HCT116 (cell line): Measurements from ENCODE around the gene PPP1R16B. TPM values are rescaled to one million over a fixed set of nuclear protein-coding genes. Genes with fewer than 3 reads are reported as not detected.

Source experiments
- ATAC-seq: fragments of 200-7000 bp; cut with Tn5 transposase; 2 replicates; pipeline ENCODE4 v1.9.1; 2020; ENCODE audit warnings: mild to moderate bottlenecking, moderate library complexity
- BruUV-seq: library from RNA; stranded (reverse); fragments of 400-500 nt; replicated peaks from 2 replicates; lab custom pipeline; 2021; lab: Mats Ljungman, UMichigan
- CTCF ChIA-PET: fragments of 300-600 bp; sonication (Branson Sonifier 250); formaldehyde crosslinking; loops from one replicate; lab custom pipeline; 2021; ENCODE audit warnings: antibody characterized with exemption; lab: Charles Lee
- POLR2A ChIA-PET: fragments of 300-600, 350-600 bp; sonication (Branson Sonifier 250); formaldehyde crosslinking; loops from one replicate; lab custom pipeline; 2021; ENCODE audit warnings: antibody characterized with exemption; lab: Charles Lee
- RAD21 ChIA-PET, 2 experiments: fragments of 300-600 bp; sonication (Branson Sonifier 250); formaldehyde crosslinking; loops; one replicate each; lab custom pipeline; 2023; ENCODE audit warnings: low total read pairs in 2 of 2; ENCODE audit not compliant: uncharacterized antibody in 2 of 2, unreplicated experiment in 2 of 2, low non-redundant PET in 1 of 2; lab: Charles Lee
- DNase-seq: peaks from one replicate; pipeline ENCODE4 v3.0.0-alpha.2; 2010; ENCODE audit warnings: low read depth, low spot score
- H2AFZ ChIP-seq: fragments of 200-600 bp; shearing (Covaris generic), sonication (generic); 2 replicates; pipeline ENCODE4 v1.6.1; 2017; ENCODE audit warnings: low read depth, mixed run types, mixed read lengths, antibody characterized with exemption, low read length; ENCODE audit not compliant: poor library complexity, severe bottlenecking
- H3K27ac ChIP-seq: 2 replicates; pipeline ENCODE4 v1.5.1; 2012; ENCODE audit warnings: low read depth, low read length
- H3K27me3 ChIP-seq: fragments of 200-600 bp; sonication (generic); 2 replicates; pipeline ENCODE4 v1.6.1; 2016; ENCODE audit warnings: mixed run types, low read length, mixed read lengths; ENCODE audit not compliant: insufficient read depth
- H3K36me3 ChIP-seq, 2 experiments: fragments of 200-500 bp in 1 of 2; fragments of 200-600 bp in 1 of 2; sonication (Bioruptor generic) in 1 of 2; sonication (generic) in 1 of 2; 2 replicates each; pipeline versions ENCODE4 v1.5.1 to v1.6.1; 2014 to 2016; ENCODE audit warnings: low read length in 2 of 2, inconsistent platforms in 1 of 2, mixed read lengths in 1 of 2, mixed run types in 1 of 2; ENCODE audit not compliant: insufficient read depth in 2 of 2, control insufficient read depth in 1 of 2
- H3K4me1 ChIP-seq, 2 experiments: fragments of 200-600 bp in 1 of 2; sonication (generic) in 1 of 2; 2 replicates each; pipeline versions ENCODE4 v1.5.1 to v1.6.1; 2012 to 2017; ENCODE audit warnings: low read length in 2 of 2, inconsistent platforms in 1 of 2, mild to moderate bottlenecking in 1 of 2, mixed read lengths in 1 of 2, mixed run types in 1 of 2, moderate library complexity in 1 of 2; ENCODE audit not compliant: insufficient read depth in 2 of 2, control insufficient read depth in 1 of 2
- H3K4me2 ChIP-seq: fragments of 200-600 bp; sonication (generic); 2 replicates; pipeline ENCODE4 v1.6.1; 2017; ENCODE audit warnings: mixed run types, low read length, mixed read lengths
- H3K4me3 ChIP-seq, 2 experiments: fragments of 200-600 bp in 1 of 2; sonication (generic) in 1 of 2; replicated peaks in 1 of 2; 2 replicates each; pipeline ENCODE4 v1.5.1; 2011 to 2016; ENCODE audit warnings: low read length in 2 of 2, control low read depth in 1 of 2, low read depth in 1 of 2, mild to moderate bottlenecking in 1 of 2, mixed read lengths in 1 of 2, mixed run types in 1 of 2
- H3K79me2 ChIP-seq: fragments of 200-600 bp; sonication (generic); 2 replicates; pipeline ENCODE4 v1.6.1; 2017; ENCODE audit warnings: mild to moderate bottlenecking, mixed run types, low read length, moderate library complexity, mixed read lengths; ENCODE audit not compliant: insufficient read depth
- H3K9ac ChIP-seq: fragments of 200-600 bp; sonication (generic); 2 replicates; pipeline ENCODE4 v1.6.1; 2016; ENCODE audit warnings: low read length, mixed read lengths
- H3K9me2 ChIP-seq: fragments of 200-600 bp; sonication (generic), shearing (Covaris generic); 2 replicates; pipeline ENCODE4 v1.6.1; 2017; ENCODE audit warnings: mixed run types, mild to moderate bottlenecking, moderate library complexity; ENCODE audit not compliant: insufficient read depth
- H3K9me3 ChIP-seq, 2 experiments: fragments of 200-500 bp in 1 of 2; fragments of 200-600 bp in 1 of 2; sonication (Bioruptor generic) in 1 of 2; sonication (generic) in 1 of 2; 2 replicates each; pipeline ENCODE4 v1.6.1; 2014 to 2017; ENCODE audit warnings: low read length in 2 of 2, mixed read lengths in 2 of 2, inconsistent platforms in 1 of 2, low read depth in 1 of 2, mild to moderate bottlenecking in 1 of 2, mixed run types in 1 of 2, moderate library complexity in 1 of 2; ENCODE audit not compliant: control insufficient read depth in 1 of 2, insufficient read depth in 1 of 2
- H4K20me1 ChIP-seq: fragments of 200-600 bp; sonication (generic), shearing (Covaris generic); 2 replicates; pipeline ENCODE4 v1.6.1; 2017; ENCODE audit warnings: mixed run types, mild to moderate bottlenecking, moderate library complexity; ENCODE audit not compliant: insufficient read depth
- CBX3 ChIP-seq: IDR thresholded peaks from 2 replicates; pipeline ENCODE4 v1.6.1; 2012; ENCODE audit warnings: low read depth
- CEBPB ChIP-seq: IDR thresholded peaks from 2 replicates; pipeline ENCODE4 v1.6.1; 2012; ENCODE audit warnings: low read depth
- EGR1 ChIP-seq: IDR thresholded peaks from 2 replicates; pipeline ENCODE4 v1.6.1; 2012; ENCODE audit warnings: low read depth
- ELF1 ChIP-seq: IDR thresholded peaks from 2 replicates; pipeline ENCODE4 v1.6.1; 2012; ENCODE audit warnings: low read depth, borderline replicate concordance
- EZH2 ChIP-seq: fragments of 200-600 bp; sonication (generic); IDR thresholded peaks from 2 replicates; pipeline ENCODE4 v1.6.1; 2017; ENCODE audit warnings: antibody characterized with exemption, mixed run types
- EZH2phosphoT487 ChIP-seq: fragments of 200-600 bp; IDR thresholded peaks from 2 replicates; pipeline ENCODE4 v1.6.1; 2018; ENCODE audit warnings: antibody characterized with exemption, borderline replicate concordance
- FOSL1 ChIP-seq: IDR thresholded peaks from 2 replicates; pipeline ENCODE4 v1.6.1; 2012; ENCODE audit warnings: low read depth
- JUND ChIP-seq: IDR thresholded peaks from 2 replicates; pipeline ENCODE4 v1.6.1; 2012
- MAX ChIP-seq: IDR thresholded peaks from 2 replicates; pipeline ENCODE4 v1.6.1; 2012
- POLR2A ChIP-seq: IDR thresholded peaks from 2 replicates; pipeline ENCODE4 v1.7.0; 2011; ENCODE audit warnings: borderline replicate concordance; ENCODE audit not compliant: insufficient read depth, insufficient read length; ENCODE audit errors: extremely low read depth
- POLR2AphosphoS5 ChIP-seq: IDR thresholded peaks from 2 replicates; pipeline ENCODE4 v1.6.1; 2011; ENCODE audit warnings: mild to moderate bottlenecking, low read depth, low read length, moderate library complexity
- RAD21 ChIP-seq: IDR thresholded peaks from 2 replicates; pipeline ENCODE4 v1.6.1; 2012; ENCODE audit warnings: low read depth, mild to moderate bottlenecking
- SIN3A ChIP-seq: IDR thresholded peaks from 2 replicates; pipeline ENCODE4 v1.6.1; 2012; ENCODE audit warnings: low read depth
- SP1 ChIP-seq: IDR thresholded peaks from 2 replicates; pipeline ENCODE4 v1.6.1; 2012; ENCODE audit warnings: low read depth
- SRF ChIP-seq: IDR thresholded peaks from 2 replicates; pipeline ENCODE4 v1.6.1; 2012; ENCODE audit warnings: low read depth
- YY1 ChIP-seq: IDR thresholded peaks from 2 replicates; pipeline ENCODE4 v1.6.1; 2011; ENCODE audit warnings: low read length, low read depth, moderate library complexity, mild to moderate bottlenecking; ENCODE audit not compliant: insufficient replicate concordance; ENCODE audit errors: extremely low read depth
- ZBTB33 ChIP-seq: IDR thresholded peaks from 2 replicates; pipeline ENCODE4 v1.6.1; 2011; ENCODE audit warnings: mild to moderate bottlenecking, low read length, moderate library complexity; ENCODE audit not compliant: insufficient replicate concordance; ENCODE audit errors: extremely low read depth
- ZFX ChIP-seq: fragments of 450-650 bp; IDR thresholded peaks from 2 replicates; pipeline ENCODE4 v1.6.1; 2017
- ZNF274 ChIP-seq: fragments of 200-500 bp; sonication (Bioruptor generic); IDR thresholded peaks from 2 replicates; pipeline ENCODE4 v1.6.1; 2014; ENCODE audit warnings: mild to moderate bottlenecking, low read depth, low read length, inconsistent platforms
- intact Hi-C: fragments of 100-400 bp; cut with micrococcal nuclease; formaldehyde crosslinking; loops from 2 replicates; pipeline ENCODE4 v1.10.0; 2022
- total RNA-seq: library from RNA; stranded (reverse); gene quantifications from one replicate; pipeline ENCODE4 v1.2.1, GENCODE V29; 2021; ENCODE audit not compliant: unreplicated experiment

PPP1R16B gene
- total RNA-seq, 1 experiment from 2014 or later: 0.52 TPM

DNA sequence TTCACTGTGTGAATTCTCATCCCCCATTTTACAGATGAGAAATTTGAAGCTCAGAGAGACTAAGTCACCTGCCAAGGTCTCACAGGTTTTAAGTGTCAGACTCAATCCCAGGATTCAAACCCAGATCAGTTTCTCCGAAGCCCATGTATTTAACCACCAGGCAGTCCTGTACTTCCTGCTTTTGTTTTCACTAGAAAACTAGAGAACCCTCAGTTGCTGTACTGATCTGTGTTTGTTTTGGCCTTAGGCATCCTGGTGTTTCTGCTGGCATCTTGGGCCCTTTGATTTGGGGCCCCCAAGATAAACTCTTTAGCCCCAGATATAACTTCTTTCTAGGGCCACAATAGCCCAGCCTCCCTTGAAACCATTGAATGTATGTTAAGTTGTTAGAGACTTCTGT lies 36.5 kb downstream of the PPP1R16B start:
- Histone ChIP-seq H3K27ac (no peak overlapping the region), H3K4me2 (no peak overlapping the region), H2AFZ (no peak overlapping the region), H3K27me3 (no peaks in the 10 kb centered on the region), H3K4me3 (no peak overlapping the region), H4K20me1 (no peaks in the 10 kb centered on the region), H3K9ac (no peak overlapping the region), H3K4me1 (no peaks in the 10 kb centered on the region), H3K79me2 (no peaks in the 10 kb centered on the region), H3K9me3 (no peaks in the 10 kb centered on the region), H3K36me3 (no peaks in the 10 kb centered on the region), H3K9me2 (no peaks in the 10 kb centered on the region)
- intact Hi-C loops: no loop called here
- DNase-seq (no peak), ATAC-seq (no peak)
- ChIA-PET POLR2A (no interaction called here), RAD21 (no interaction called here), CTCF (interaction anchor here (1.5 kb wide), 1 partner anchor 19 kb away, joined by 5 read pairs; no protein-coding TSS in a partner anchor)
- TF ChIP-seq FOSL1 (no peak), EZH2phosphoT487 (no peak), YY1 (no peak), EZH2 (no peak), POLR2AphosphoS5 (no peak), SRF (no peak), CEBPB (no peak), MAX (no peak), SP1 (no peak), ZFX (no peak), SIN3A (no peak), JUND (no peak), ZNF274 (no peak), RAD21 (no peak), POLR2A (no peak), ZBTB33 (no peak), ELF1 (no peak), EGR1 (no peak), CBX3 (no peak)
- BruUV-seq: no TSS peak
